GM23248 (cell line): ENCODE data around the gene TENT4A.

Experiments
- EZH2 ChIP-seq: fragments of 200-600 bp; sonication (generic); IDR thresholded peaks from 2 replicates; pipeline ENCODE4 v1.6.1; 2018; ENCODE audit warnings: antibody characterized with exemption, mild to moderate bottlenecking; ENCODE audit not compliant: insufficient read depth, poor library complexity, severe bottlenecking
- EZH2phosphoT487 ChIP-seq: fragments of 200-600 bp; sonication (generic); IDR thresholded peaks from 2 replicates; pipeline ENCODE4 v1.6.1; 2018; ENCODE audit warnings: antibody characterized with exemption, moderate library complexity, mild to moderate bottlenecking, low read depth; ENCODE audit not compliant: insufficient read depth

GRCh38 chr5:6746244-6746643, 33.0 kb downstream of the TENT4A start:
- no peak for TF ChIP-seq EZH2phosphoT487
- TF ChIP-seq EZH2: no peak
